K562 (cell line): ENCODE data around the gene VSIG4. TPM values are rescaled to one million over a fixed set of nuclear protein-coding genes. Genes with fewer than 3 reads are reported as not detected.

Source experiments
- ARID1B ChIP-seq: fragments of 450-650 bp; IDR thresholded peaks from 2 replicates; pipeline ENCODE4 v1.6.1; 2016; ENCODE audit warnings: antibody characterized with exemption, mild to moderate bottlenecking, inconsistent platforms
- BCOR ChIP-seq: fragments of 450-650 bp; IDR thresholded peaks from 2 replicates; pipeline ENCODE4 v1.6.1; 2016
- CBFA2T2 ChIP-seq: fragments of 450-650 bp; conservative IDR thresholded peaks from 2 replicates; pipeline ENCODE4 v1.6.1; 2017; ENCODE audit warnings: mild to moderate bottlenecking
- CBFA2T3 ChIP-seq: fragments of 450-650 bp; IDR thresholded peaks from 2 replicates; pipeline ENCODE4 v1.6.1; 2017
- CSDE1 ChIP-seq, 2 experiments: fragments of 450-650 bp; IDR thresholded peaks; 2 replicates each; pipeline ENCODE4 v1.6.1; 2016; ENCODE audit warnings: mild to moderate bottlenecking in 1 of 2
- EHMT2 ChIP-seq: fragments of 450-650 bp; IDR thresholded peaks from 2 replicates; pipeline ENCODE4 v1.6.1; 2018; ENCODE audit warnings: antibody characterized with exemption
- ELK1 ChIP-seq: sonication (generic); formaldehyde crosslinking; IDR thresholded peaks from 2 replicates; pipeline ENCODE4 v1.8.1; 2022; ENCODE audit warnings: missing genetic modification reagents
- EP300 ChIP-seq: IDR thresholded peaks from 2 replicates; pipeline ENCODE4 v1.6.1; 2012; ENCODE audit warnings: low read length, improper control_type of control experiment
- HEY1 ChIP-seq: fragments of 250-450 bp; sonication (Bioruptor Pico); IDR thresholded peaks from 2 replicates; pipeline ENCODE4 v1.5.0; 2020; ENCODE audit warnings: mild to moderate bottlenecking, moderate library complexity, borderline replicate concordance
- KDM1A ChIP-seq, 2 experiments: fragments of 450-650 bp; IDR thresholded peaks; 2 replicates each; pipeline ENCODE4 v1.6.1; 2016; ENCODE audit warnings: mild to moderate bottlenecking in 2 of 2
- KLF10 ChIP-seq: fragments of 250-450 bp; sonication (Bioruptor Pico); IDR thresholded peaks from 2 replicates; pipeline ENCODE4 v1.6.1; 2021; ENCODE audit warnings: matching md5 sums
- MEIS2 ChIP-seq: fragments of 450-650 bp; IDR thresholded peaks from 2 replicates; pipeline ENCODE4 v1.6.1; 2014; ENCODE audit warnings: mild to moderate bottlenecking; ENCODE audit not compliant: partially characterized antibody
- MNT ChIP-seq, 2 experiments: fragments of 450-650 bp; conservative IDR thresholded peaks; 2 replicates each; pipeline ENCODE4 v1.6.1; 2017; ENCODE audit warnings: mild to moderate bottlenecking in 2 of 2, moderate library complexity in 2 of 2
- PHB ChIP-seq: fragments of 250-450 bp; sonication (Bioruptor Pico); IDR thresholded peaks from 2 replicates; pipeline ENCODE4 v1.5.0; 2021
- POLR2H ChIP-seq: IDR thresholded peaks from 2 replicates; pipeline ENCODE4 v1.6.1; 2016; ENCODE audit warnings: missing genetic modification characterization, low read depth, mild to moderate bottlenecking, control low read depth, missing compliant biosample characterization, moderate library complexity
- SOX6 ChIP-seq: fragments of 450-650 bp; IDR thresholded peaks from 2 replicates; pipeline ENCODE4 v1.6.1; 2014; ENCODE audit warnings: mild to moderate bottlenecking
- TEAD4 ChIP-seq, 2 experiments: sonication (generic) in 1 of 2; formaldehyde crosslinking in 1 of 2; IDR thresholded peaks; 2 replicates each; pipeline versions ENCODE4 v1.6.1 to v1.8.0; 2012 to 2022; ENCODE audit warnings: borderline replicate concordance in 1 of 2, inconsistent platforms in 1 of 2, low read length in 1 of 2, mild to moderate bottlenecking in 1 of 2, missing genetic modification reagents in 1 of 2
- YY1 ChIP-seq, 3 experiments: IDR thresholded peaks; 2 replicates each; pipeline ENCODE4 v1.6.1; 2011; ENCODE audit warnings: low read length in 2 of 3, mild to moderate bottlenecking in 2 of 3, moderate library complexity in 2 of 3, borderline replicate concordance in 1 of 3, control low read depth in 1 of 3, low read depth in 1 of 3; ENCODE audit not compliant: insufficient read depth in 3 of 3, insufficient replicate concordance in 2 of 3, control insufficient read depth in 1 of 3, insufficient read length in 1 of 3; ENCODE audit errors: extremely low read depth in 1 of 3
- ZNF146 ChIP-seq: IDR thresholded peaks from one replicate; pipeline ENCODE4 v1.6.1; 2018; ENCODE audit warnings: missing compliant biosample characterization; ENCODE audit not compliant: unreplicated experiment
- ZNF212 ChIP-seq: fragments of 450-650 bp; formaldehyde crosslinking; IDR thresholded peaks from 2 replicates; pipeline ENCODE4 v1.4.0; 2020; ENCODE audit warnings: mild to moderate bottlenecking
- ZNF239 ChIP-seq: fragments of 250-450 bp; sonication (Bioruptor Pico); IDR thresholded peaks from 2 replicates; pipeline ENCODE4 v1.4.0; 2020; ENCODE audit warnings: mild to moderate bottlenecking
- ZNF384 ChIP-seq: IDR thresholded peaks from 2 replicates; pipeline ENCODE4 v1.6.1; 2012; ENCODE audit warnings: low read depth, low read length, improper control_type of control experiment
- ZNF76 ChIP-seq: fragments of 250-450 bp; sonication (Bioruptor Pico); IDR thresholded peaks from 2 replicates; pipeline ENCODE4 v1.4.0; 2020; ENCODE audit warnings: mild to moderate bottlenecking, moderate library complexity, borderline replicate concordance
- polyA plus RNA-seq, 8 experiments: library from polyadenylated mRNA; depleted of rRNA in 4 of 8; stranded (reverse) in 5 of 8; unstranded in 3 of 8; fragments of >200 nt; fragmentation: Nextera tagmentation in 2 of 8; fragmentation: Illumina TruSeq in 1 of 8; extraction: Ambion mirVana in 2 of 8; extraction: Trizol in 1 of 8; gene quantifications; 2 replicates each; pipeline versions ENCODE4 v1.2.1 to v1.2.3, GENCODE V29; 2011 to 2014; ENCODE audit warnings: inconsistent platforms in 1 of 8, missing spikeins in 1 of 8
- total RNA-seq, 7 experiments: library from RNA; depleted of rRNA in 6 of 7; stranded (reverse); fragments of >200 nt in 6 of 7; fragmentation: Illumina TruSeq in 2 of 7; extraction: Trizol in 2 of 7; gene quantifications; 2 replicates each; pipeline versions ENCODE4 v1.2.1 to v1.2.3, GENCODE V29; 2011 to 2021; ENCODE audit warnings: low replicate concordance in 1 of 7
- TF ChIP-seq, protein P1 (sequence below): fragments of 450-650 bp; IDR thresholded peaks from 2 replicates; pipeline ENCODE4 v1.6.1; 2017; ENCODE audit warnings: antibody characterized with exemption, mild to moderate bottlenecking

The VSIG4 gene
- total and polyA plus RNA-seq, 9 of the 15 experiments (the other 6 are each of a cell fraction or from before 2014, with no cell fraction given): 0.22 to 1.6 (median 0.46) TPM; not detected in 1

- TF ChIP-seq CBFA2T3 (peak; percentile 61), ZNF212 (CRISPR knock-in tag) (no peak), ARID1B (peak; percentile 49; the same call in 1 of the 2 replicates), TEAD4 (IDR thresholded peaks at IDR 0.05; ENCODE audit: low read length) (peak; percentile 52), TEAD4 (CRISPR knock-in tag; IDR thresholded peaks at IDR 0.05; ENCODE audit: borderline replicate concordance) (no peak), CBFA2T2 (peak; percentile 41; the same call in 1 of the 2 replicates), ELK1 (CRISPR knock-in tag) (no peak), EP300 (peak; percentile 6; the same call in 1 of the 2 replicates), BCOR (no peak), ZNF76 (CRISPR knock-in tag) (no peak), MNT (conservative IDR thresholded peaks at IDR 0.05) (no peak), EHMT2 (no peak), HEY1 (no peak), KDM1A (IDR thresholded peaks at IDR 0.05) (0 out of 4 replicates have a peak, but pooled peaks of 1 of the 2 experiments have one; percentile 23), CSDE1 (IDR thresholded peaks at IDR 0.05) (no peak), ZNF239 (CRISPR knock-in tag) (no peak), POLR2H (tag) (no peak), YY1 (IDR thresholded peaks at IDR 0.05; ENCODE audit: borderline replicate concordance in 1 of 3, control insufficient read depth in 1 of 3, extremely low read depth in 1 of 3, insufficient read depth in 3 of 3, insufficient read length in 1 of 3, insufficient replicate concordance in 2 of 3, low read depth in 1 of 3, low read length in 2 of 3) (no peak), SOX6 (peak; percentile 44; the same call in 1 of the 2 replicates), PHB (no peak), ZNF146 (CRISPR knock-in tag) (no peak), MEIS2 (peak; percentile 59), ZNF384 (0 out of 2 replicates have a peak, but pooled peaks have one; percentile 25), KLF10 (no peak)
- TF ChIP-seq, protein P1, sequence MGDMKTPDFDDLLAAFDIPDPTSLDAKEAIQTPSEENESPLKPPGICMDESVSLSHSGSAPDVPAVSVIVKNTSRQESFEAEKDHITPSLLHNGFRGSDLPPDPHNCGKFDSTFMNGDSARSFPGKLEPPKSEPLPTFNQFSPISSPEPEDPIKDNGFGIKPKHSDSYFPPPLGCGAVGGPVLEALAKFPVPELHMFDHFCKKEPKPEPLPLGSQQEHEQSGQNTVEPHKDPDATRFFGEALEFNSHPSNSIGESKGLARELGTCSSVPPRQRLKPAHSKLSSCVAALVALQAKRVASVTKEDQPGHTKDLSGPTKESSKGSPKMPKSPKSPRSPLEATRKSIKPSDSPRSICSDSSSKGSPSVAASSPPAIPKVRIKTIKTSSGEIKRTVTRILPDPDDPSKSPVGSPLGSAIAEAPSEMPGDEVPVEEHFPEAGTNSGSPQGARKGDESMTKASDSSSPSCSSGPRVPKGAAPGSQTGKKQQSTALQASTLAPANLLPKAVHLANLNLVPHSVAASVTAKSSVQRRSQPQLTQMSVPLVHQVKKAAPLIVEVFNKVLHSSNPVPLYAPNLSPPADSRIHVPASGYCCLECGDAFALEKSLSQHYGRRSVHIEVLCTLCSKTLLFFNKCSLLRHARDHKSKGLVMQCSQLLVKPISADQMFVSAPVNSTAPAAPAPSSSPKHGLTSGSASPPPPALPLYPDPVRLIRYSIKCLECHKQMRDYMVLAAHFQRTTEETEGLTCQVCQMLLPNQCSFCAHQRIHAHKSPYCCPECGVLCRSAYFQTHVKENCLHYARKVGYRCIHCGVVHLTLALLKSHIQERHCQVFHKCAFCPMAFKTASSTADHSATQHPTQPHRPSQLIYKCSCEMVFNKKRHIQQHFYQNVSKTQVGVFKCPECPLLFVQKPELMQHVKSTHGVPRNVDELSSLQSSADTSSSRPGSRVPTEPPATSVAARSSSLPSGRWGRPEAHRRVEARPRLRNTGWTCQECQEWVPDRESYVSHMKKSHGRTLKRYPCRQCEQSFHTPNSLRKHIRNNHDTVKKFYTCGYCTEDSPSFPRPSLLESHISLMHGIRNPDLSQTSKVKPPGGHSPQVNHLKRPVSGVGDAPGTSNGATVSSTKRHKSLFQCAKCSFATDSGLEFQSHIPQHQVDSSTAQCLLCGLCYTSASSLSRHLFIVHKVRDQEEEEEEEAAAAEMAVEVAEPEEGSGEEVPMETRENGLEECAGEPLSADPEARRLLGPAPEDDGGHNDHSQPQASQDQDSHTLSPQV: no peak
Observed at GRCh38 chrX:65985211-65985610, 54.7 kb downstream of the VSIG4 start (continued).
